Measurements from ENCODE around the gene SYCN.

- TF ChIP-seq RAD21 (IDR thresholded peaks at IDR 0.05; ENCODE audit: low read depth) (no peak), ZNF274 (IDR thresholded peaks at IDR 0.05; ENCODE audit: low read depth, low read length) (no peak), CTCF (IDR thresholded peaks at IDR 0.05 in 2 of 3, conservative IDR thresholded peaks at IDR 0.05 in 1 of 3; ENCODE audit: borderline replicate concordance in 1 of 3, insufficient read depth in 1 of 3, low read depth in 2 of 3, low read length in 2 of 3) (no peak), POLR2A (IDR thresholded peaks at IDR 0.05; ENCODE audit: borderline replicate concordance, extremely low read depth, insufficient read depth, insufficient read length) (no peak), ZFX (IDR thresholded peaks at IDR 0.05) (no peak), TCF7L2 (IDR thresholded peaks at IDR 0.05; ENCODE audit: borderline replicate concordance, extremely low read depth, insufficient read depth, insufficient read length) (no peak)
Measured at GRCh38 chr19:39218230-39219007, 14.4 kb upstream of the SYCN start.

Measured in HCT116 (cell line).